DND-41 (cell line): ENCODE measurements around the gene URB1.

Experiments used
- EZH2 ChIP-seq: IDR thresholded peaks from 3 replicates; pipeline ENCODE4 v1.6.1; 2012; ENCODE audit warnings: borderline replicate concordance, low read depth, mild to moderate bottlenecking, moderate library complexity, low read length, inconsistent platforms; ENCODE audit not compliant: severe bottlenecking
- TF ChIP-seq, protein P1 (sequence below): IDR thresholded peaks from 2 replicates; pipeline ENCODE4 v1.5.1; 2012; ENCODE audit warnings: borderline replicate concordance, low read length, moderate library complexity, mild to moderate bottlenecking; ENCODE audit not compliant: poor library complexity, severe bottlenecking; ENCODE audit errors: extremely low read depth

DNA sequence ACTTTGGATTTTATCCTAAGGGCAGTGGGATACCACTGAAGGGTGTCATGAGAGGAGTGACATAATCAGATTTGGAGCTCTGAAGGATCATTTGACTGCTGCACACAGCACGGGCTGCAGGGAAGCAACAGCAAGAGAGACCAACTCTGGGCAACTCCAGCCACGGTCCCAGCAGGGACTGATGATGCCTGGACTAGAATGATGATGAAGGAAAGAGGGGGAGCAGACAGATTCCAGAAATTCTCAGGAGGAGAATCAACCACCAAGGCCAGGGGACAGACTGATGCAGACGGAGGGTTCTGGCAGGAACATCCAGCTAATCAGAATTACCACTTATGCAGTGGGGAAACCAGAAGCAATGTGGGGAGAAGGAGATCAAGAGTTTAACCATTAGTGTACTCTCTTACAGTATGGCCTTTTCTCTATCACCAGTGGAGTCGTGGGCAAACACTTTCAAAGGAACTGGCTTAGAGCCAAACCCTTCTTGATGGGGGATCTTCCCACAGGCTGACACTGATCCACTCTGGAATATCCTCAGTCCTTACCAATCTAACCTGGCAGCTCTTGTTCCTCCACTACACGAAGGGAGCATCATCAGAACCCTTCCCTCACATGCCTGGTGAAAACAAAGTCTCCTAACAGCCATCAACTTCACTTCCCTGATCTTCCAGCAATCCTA lies 3.3 kb downstream of the URB1 start:
- TF ChIP-seq, protein P1, sequence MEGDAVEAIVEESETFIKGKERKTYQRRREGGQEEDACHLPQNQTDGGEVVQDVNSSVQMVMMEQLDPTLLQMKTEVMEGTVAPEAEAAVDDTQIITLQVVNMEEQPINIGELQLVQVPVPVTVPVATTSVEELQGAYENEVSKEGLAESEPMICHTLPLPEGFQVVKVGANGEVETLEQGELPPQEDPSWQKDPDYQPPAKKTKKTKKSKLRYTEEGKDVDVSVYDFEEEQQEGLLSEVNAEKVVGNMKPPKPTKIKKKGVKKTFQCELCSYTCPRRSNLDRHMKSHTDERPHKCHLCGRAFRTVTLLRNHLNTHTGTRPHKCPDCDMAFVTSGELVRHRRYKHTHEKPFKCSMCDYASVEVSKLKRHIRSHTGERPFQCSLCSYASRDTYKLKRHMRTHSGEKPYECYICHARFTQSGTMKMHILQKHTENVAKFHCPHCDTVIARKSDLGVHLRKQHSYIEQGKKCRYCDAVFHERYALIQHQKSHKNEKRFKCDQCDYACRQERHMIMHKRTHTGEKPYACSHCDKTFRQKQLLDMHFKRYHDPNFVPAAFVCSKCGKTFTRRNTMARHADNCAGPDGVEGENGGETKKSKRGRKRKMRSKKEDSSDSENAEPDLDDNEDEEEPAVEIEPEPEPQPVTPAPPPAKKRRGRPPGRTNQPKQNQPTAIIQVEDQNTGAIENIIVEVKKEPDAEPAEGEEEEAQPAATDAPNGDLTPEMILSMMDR, result no peak
- TF ChIP-seq EZH2, result no peak
